Prostate gland (tissue), 2 donors: ENCODE data around the gene ATP7B.

Source experiments
- CTCF ChIP-seq, 4 experiments: fragments of 200-600 bp in 2 of 4; fragments of 450-650 bp in 2 of 4; sonication (generic) in 2 of 4; IDR thresholded peaks; 1 replicate in 3 of 4; 2 replicates in 1 of 4; pipeline ENCODE4 v1.5.1; 2016 to 2019; ENCODE audit warnings: antibody characterized with exemption in 4 of 4, mild to moderate bottlenecking in 2 of 4, moderate library complexity in 2 of 4
- POLR2A ChIP-seq: fragments of 450-650 bp; IDR thresholded peaks from one replicate; pipeline ENCODE4 v1.6.1; 2016; ENCODE audit warnings: antibody characterized with exemption, mild to moderate bottlenecking
- POLR2AphosphoS5 ChIP-seq: sonication (generic); formaldehyde crosslinking; IDR thresholded peaks from one replicate; pipeline ENCODE4 v1.6.1; 2017; ENCODE audit warnings: antibody characterized with exemption

DNA sequence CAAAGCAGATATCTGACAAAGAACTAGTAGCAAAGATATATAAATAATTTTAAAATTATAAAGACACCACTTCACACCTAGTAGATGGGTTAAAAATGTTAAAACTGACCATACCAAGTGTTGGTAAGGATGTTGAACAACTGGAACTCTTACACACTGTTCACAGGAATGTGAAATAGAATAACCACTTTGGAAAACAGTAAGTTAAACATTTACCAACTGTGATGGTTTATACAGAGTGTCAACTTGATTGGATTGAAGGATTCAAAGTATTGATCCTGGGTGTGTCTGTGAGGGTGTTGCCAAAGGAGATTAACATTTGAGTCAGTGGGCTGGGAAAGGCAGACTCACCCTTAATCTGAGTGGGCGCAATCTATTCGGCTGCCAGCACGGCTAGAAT, 32.4 kb upstream of the ATP7B start:
- TF ChIP-seq CTCF (IDR thresholded peaks at IDR 0.05) (no peak), POLR2AphosphoS5 (no peak), POLR2A (no peak)
